NAMALWA (cell line): ENCODE data around the gene PALM2AKAP2.

Source experiments
- DNase-seq: peaks from one replicate; pipeline ENCODE4 v3.0.0-alpha.2; 2015; ENCODE audit warnings: low spot score

The PALM2AKAP2 gene

DNA sequence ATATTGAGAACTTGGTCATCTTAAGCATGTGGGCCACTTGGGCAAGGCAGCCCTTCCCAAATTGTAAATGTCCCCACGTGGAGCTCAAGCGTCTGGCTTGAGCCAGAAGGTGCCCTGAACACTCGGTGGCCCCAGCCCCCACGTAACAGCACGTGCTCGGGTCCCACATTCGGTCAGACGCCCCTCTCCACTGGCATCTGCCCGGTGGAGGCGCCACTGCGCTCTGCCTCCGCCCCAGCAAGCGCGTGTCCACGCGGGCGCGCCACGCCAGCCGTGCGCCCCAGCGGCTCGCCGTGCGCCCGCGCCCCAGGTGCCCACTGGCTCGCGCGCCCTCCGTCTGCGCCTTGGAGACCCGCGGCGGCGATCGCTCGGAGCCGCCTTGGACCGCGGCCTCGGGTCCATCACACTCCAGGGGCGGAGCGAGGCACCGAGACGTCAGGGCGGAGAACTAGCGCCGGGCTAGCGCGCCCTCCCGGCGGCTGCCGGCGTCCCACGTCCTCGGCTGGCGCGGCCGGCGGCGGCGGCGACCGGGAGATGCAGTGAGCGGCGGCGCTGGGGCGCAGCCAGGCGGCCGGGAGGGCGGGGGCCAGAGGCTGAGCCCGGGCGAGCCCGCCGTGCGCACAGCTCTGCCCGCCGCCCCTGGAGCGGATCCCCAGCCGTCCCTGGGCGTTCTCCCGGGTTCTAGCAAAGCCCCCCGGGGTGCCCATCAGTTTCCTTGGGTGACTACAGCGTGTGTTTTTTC is at the start of gene PALM2AKAP2:
Gene PALM2AKAP2 (plus strand): TSS at position 488 of the 742 bp plus-strand sequence. CDS start 291 bp downstream, outside the sequence.
- no peak for DNase-seq

DNA sequence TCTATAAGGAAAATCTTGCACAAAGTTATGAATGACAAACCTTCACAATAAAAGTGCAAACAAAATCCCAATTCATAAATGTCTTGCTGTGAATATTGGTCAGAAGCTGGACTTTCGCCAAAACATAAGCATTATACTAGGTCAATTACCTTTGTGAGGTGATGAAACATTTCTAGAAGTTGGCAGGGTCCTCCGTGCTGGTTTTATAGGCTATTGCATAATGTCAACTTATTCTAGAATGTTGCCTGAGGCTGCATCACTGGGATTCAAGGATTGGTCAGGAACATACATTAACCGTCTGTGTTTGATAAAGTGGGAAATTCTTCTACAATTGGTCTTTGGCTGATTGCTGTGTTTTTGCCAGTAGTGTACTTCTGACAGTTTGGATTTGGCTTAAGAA is 49.8 kb upstream of the PALM2AKAP2 start:
- no peak for DNase-seq

GRCh38 chr9:109733690-109734089 is 46.3 kb upstream of the PALM2AKAP2 start:
- DNase-seq, result no peak

- DNase-seq, result no peak
Measured at GRCh38 chr9:109734814-109735213, 45.2 kb upstream of the PALM2AKAP2 start.

DNA sequence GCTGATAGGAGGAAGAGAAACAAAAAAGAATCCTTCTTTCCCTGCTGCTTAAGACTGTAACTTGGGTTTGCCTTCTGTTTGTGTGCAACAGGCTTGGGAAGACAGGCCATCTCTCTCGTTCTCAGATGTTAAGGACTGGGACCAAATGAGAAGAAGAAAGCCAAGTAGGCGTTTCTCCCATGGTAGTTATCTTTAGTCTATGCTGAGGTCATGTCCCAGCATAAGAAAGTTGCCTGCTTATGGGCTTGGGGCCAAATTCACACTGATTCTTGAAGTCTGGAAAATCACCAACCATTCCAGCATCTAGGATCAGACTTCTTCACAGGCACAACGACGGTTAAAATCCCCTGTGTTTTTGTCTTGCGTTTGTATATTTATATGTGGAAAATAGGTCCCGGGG is 44.2 kb upstream of the PALM2AKAP2 start:
- DNase-seq, result no peak

- DNase-seq, result no peak
Measured at GRCh38 chr9:109737295-109737694, 42.7 kb upstream of the PALM2AKAP2 start.

GRCh38 chr9:109739760-109740159 is 40.2 kb upstream of the PALM2AKAP2 start:
- DNase-seq, result no peak

DNA sequence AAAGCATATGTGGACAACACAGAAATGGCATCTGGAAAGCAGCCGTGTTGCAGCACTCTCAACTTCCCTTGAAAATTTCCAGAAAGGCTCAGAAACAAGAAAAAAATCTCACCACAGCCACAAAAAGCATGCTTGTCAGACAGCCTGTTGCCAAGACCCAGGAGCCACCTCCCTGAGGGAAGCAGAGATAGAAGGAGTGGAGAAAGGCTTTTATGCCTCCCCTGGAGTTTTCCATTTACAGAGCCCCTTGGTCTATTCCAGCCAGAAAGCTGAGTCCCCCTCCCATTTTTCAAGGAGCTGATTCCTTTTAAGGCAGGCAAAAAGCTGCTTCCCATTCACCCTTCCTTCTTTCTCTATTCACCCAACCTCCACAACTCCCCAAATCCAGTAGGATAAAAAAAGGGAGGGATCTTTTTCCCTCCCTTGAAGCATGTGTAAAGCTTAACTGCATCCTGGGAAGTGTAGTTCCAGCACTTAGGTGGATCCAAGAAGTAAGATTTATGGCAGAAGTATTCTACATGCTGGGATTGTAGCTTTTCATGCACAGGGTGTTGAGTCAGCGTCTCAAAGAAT is 37.1 kb upstream of the PALM2AKAP2 start:
- no peak for DNase-seq

GRCh38 chr9:109743696-109744095 is 36.3 kb upstream of the PALM2AKAP2 start:
- no peak for DNase-seq

DNA sequence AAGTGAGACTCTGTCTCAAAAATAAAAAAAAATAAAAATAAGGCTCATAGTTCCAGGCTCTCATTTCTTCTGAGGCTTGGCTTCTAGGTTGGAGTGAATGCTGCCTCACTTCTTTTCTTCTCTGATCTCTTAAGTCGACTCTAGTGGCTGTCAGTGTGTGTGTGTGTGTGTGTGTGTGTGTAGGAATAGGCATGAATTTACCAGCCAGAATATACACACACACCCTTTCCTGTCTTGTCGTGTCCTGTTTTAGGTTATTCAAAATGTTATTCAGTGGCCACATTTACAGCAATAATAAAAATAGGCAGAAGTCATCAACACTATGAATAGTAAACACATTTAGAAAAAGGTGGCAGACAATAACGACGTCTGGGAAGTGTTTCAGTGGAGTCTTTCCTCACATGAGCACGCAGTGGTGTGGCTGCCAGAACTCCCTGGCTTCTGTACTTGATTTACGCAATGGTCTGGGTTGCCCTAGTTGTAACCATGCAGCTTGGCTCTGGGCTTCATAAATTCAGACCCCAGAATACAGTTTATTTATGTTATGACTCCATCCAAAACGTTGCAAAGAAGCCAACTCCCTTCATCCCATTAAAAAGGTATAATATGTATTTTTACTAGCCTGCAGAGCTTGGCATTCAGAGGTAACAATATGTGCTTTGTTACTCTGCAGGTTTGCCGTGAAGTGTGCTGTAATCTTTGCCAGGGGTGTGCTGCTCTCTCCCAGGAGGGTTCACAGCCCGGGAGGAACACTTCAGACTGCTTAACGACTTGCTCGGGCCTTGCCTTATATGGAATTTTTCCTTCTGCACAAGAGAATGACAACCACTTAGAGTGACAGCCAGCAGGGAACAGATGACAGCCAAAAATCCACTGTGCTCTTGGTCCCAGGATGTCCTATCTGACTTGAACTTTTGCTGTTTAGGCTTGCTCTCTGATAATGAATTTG is 34.4 kb upstream of the PALM2AKAP2 start:
- DNase-seq, result no peak

DNA sequence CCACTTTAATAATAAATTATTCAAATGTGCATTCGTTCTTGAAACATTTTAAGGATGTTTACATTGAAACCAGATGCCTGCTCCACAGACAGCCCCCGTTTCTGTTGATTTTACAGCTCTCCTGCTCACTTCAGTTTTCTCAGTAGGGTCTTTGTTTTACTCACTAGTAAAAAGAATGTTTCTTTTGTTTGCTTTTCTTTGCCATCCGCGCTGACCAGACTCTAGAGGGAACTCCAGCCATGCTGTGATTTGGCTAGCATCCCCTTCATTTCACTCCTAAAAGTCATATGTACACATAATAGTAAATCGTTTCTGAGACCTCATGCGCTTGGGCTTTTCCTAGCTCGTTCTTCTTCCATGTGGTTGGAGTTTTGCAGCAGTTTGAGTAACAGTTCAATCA is 28.7 kb upstream of the PALM2AKAP2 start:
- no peak for DNase-seq

DNA sequence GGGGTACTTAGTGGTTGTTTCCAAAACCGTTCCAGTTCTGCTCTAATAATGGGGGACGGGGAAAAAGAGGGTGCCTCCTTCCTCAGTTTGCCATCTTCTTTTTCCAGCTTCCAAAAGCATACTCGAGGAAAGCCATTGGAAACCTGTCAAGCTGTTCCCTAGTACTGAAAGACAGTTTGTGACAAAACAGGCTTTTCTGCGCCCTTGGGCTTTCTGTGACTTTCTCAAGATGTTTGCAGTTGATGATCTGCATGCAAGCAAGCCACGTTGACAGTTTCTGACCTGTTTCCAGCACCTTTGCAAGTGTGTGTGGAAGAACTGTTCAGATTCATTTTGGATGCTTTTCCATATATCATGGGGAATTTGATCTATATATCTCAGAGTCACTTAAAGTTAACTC is 26.7 kb upstream of the PALM2AKAP2 start:
- no peak for DNase-seq

GRCh38 chr9:109755040-109755439 is 25.0 kb upstream of the PALM2AKAP2 start:
- no peak for DNase-seq

DNA sequence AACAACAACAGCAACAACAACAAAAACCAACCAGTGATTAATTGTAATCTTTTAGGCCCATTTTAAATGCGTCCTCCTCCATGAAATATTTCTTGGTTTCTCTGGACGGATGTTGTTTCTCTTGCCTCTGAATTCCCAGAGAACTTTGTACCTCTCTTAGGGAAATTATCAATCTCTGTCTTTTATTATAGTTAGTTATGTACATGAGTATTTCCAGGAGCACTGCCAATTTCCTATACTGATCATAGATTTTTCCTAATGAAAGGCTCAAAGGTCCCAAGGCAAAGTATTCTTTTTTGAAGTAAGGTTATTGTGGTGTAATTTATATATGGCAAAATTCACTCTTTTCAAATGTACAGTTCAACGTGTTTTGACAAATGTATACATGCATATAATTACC is 20.4 kb upstream of the PALM2AKAP2 start:
- DNase-seq, result no peak

- no peak for DNase-seq
Measured at GRCh38 chr9:109765278-109765677, 14.7 kb upstream of the PALM2AKAP2 start.

- DNase-seq, result no peak
Measured at GRCh38 chr9:109765830-109766229, 14.2 kb upstream of the PALM2AKAP2 start.

- no peak for DNase-seq
Measured at GRCh38 chr9:109766351-109766750, 13.6 kb upstream of the PALM2AKAP2 start.

GRCh38 chr9:109767404-109767803 is 12.6 kb upstream of the PALM2AKAP2 start:
- DNase-seq, result no peak

DNA sequence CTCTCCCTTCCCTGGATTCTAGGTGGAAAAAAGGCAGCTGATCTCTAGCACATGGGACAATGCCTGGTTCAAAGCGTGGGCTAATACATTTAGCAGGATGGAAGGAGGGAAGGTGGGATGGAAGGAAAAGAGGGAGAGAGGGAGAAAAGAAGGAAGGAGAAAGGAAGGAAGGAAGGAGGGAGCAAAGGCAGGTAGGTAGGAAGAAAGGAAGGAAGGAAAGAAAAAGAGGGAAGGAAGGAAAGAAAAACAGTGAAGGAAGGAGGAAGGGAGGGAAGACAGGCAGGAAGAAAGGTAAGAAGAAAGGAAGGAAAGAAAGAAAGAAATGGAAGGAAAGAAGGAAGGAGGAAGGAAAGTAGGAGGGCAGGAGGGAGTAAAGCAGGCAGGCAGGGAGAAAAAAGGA is 12.2 kb upstream of the PALM2AKAP2 start:
- DNase-seq, result no peak

DNA sequence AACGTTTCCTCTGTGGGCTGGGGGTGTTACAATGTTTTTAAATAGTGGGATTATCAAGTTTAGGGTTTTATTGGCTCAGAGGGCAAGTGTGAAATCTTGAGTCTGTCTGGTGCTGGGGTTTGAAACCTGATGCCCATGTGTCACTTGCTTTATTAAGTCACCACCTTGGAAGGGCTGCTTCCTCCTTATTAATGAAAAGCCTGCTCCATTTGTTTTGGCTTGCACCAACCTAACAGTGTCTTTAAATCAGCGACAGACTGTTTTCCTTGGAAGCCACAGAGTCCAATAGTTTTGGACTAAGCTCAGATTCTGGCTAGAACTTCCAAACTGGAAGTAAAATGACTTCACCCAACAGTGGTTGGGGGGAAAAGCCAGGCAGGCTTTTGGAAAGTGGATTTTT is 10.7 kb upstream of the PALM2AKAP2 start:
- DNase-seq, result no peak

- DNase-seq, result no peak
Measured at GRCh38 chr9:109770101-109770500, 9.9 kb upstream of the PALM2AKAP2 start.

GRCh38 chr9:109771087-109771486 is 8.9 kb upstream of the PALM2AKAP2 start:
- no peak for DNase-seq
